AG09319 (cell line): ENCODE results near the gene SPON1.

Source experiments
- DNase-seq: peaks from one replicate; pipeline ENCODE4 v3.0.0-alpha.2; 2010; ENCODE audit warnings: low read depth; ENCODE audit errors: extremely low read depth
- CTCF ChIP-seq: IDR thresholded peaks from 2 replicates; pipeline ENCODE4 v1.5.1; 2011; ENCODE audit warnings: low read depth, mild to moderate bottlenecking, inconsistent platforms, low read length, moderate library complexity

SPON1 gene

GRCh38 chr11:14106303-14107049 lies 144.0 kb downstream of the SPON1 start:
- no peak for DNase-seq
- no peak for TF ChIP-seq CTCF

- no peak for DNase-seq
- TF ChIP-seq CTCF = no peak
Measured at GRCh38 chr11:14107050-14107430, 144.5 kb downstream of the SPON1 start.

GRCh38 chr11:14109742-14110141 lies 147.2 kb downstream of the SPON1 start:
- no peak for TF ChIP-seq CTCF
- no peak for DNase-seq

- no peak for DNase-seq
- TF ChIP-seq CTCF = no peak
Measured at GRCh38 chr11:14110629-14111028, 148.1 kb downstream of the SPON1 start.

- TF ChIP-seq CTCF = no peak
- DNase-seq = no peak
Measured at GRCh38 chr11:14111496-14111895, 149.0 kb downstream of the SPON1 start.

- no peak for DNase-seq
- TF ChIP-seq CTCF = no peak
Measured at GRCh38 chr11:14112721-14113120, 150.2 kb downstream of the SPON1 start.

- no peak for DNase-seq
- no peak for TF ChIP-seq CTCF
Measured at GRCh38 chr11:14114269-14114668, 151.7 kb downstream of the SPON1 start.
